ENCODE results near the gene EHMT1.

GRCh38 chr9:137817236-137818200, 198.7 kb downstream of the EHMT1 start:
- no peak for TF ChIP-seq CTCF (CRISPR knock-in tag; IDR thresholded peaks at IDR 0.05)
- TF ChIP-seq TP53 (CRISPR knock-in tag; conservative IDR thresholded peaks at IDR 0.05): no peak
- no peak for TF ChIP-seq E2F2 (CRISPR knock-in tag; IDR thresholded peaks at IDR 0.05; ENCODE audit: borderline replicate concordance)

Data from HepG2 (cell line).